Measurements from ENCODE around the gene FKBP1A. TPM values are rescaled to one million over a fixed set of nuclear protein-coding genes. Genes with fewer than 3 reads are reported as not detected.

Gene FKBP1A
- total and polyA plus RNA-seq, 7 donors: 71.7 to 515 (median 118) TPM

DNA sequence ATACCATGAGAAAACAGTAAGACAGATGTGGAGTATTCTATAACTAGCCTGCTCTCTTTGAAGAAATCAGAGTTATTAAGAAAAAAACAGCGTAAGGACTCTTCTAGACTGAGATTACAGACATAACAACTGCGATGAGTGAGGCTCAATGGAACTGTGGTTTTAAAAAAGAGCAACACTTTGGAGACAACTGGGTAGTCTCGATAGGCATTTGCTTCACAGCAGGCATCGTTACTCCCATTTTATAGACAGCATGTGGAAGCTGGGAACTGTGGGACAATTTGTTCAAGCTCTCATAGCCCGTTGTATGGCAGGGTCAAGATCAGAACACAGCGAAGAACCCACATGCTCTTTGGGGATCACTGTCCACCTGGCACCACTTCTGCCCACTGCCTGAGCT, 4.6 kb downstream of the FKBP1A start:
- Histone ChIP-seq H3K4me1 (peaks cover 0 to 66% (median 47%) of the 10 kb centered on the region in 4 donors), H3K36me3 (no peaks in the 10 kb centered on the region), H3K27me3 (no peaks in the 10 kb centered on the region), H3K9me3 (no peaks in the 10 kb centered on the region), H3K4me3 (no peak overlapping the region), H3K27ac (peak overlapping the region in 3 of 4 donors; percentile 22 to 82 (median 55))
- 50 to 60% methylated on average over 6 of the region's 6 CpGs for WGBS, 2 donors
- intact Hi-C loops (cut with DNase I): no loop called here
- TF ChIP-seq, protein P1, sequence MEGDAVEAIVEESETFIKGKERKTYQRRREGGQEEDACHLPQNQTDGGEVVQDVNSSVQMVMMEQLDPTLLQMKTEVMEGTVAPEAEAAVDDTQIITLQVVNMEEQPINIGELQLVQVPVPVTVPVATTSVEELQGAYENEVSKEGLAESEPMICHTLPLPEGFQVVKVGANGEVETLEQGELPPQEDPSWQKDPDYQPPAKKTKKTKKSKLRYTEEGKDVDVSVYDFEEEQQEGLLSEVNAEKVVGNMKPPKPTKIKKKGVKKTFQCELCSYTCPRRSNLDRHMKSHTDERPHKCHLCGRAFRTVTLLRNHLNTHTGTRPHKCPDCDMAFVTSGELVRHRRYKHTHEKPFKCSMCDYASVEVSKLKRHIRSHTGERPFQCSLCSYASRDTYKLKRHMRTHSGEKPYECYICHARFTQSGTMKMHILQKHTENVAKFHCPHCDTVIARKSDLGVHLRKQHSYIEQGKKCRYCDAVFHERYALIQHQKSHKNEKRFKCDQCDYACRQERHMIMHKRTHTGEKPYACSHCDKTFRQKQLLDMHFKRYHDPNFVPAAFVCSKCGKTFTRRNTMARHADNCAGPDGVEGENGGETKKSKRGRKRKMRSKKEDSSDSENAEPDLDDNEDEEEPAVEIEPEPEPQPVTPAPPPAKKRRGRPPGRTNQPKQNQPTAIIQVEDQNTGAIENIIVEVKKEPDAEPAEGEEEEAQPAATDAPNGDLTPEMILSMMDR (IDR thresholded peaks at IDR 0.05): no peak
- no peak for TF ChIP-seq POLR2A (IDR thresholded peaks at IDR 0.05)
- TF ChIP-seq EP300 (IDR thresholded peaks at IDR 0.05): no peak
- TF ChIP-seq POLR2AphosphoS5 (IDR thresholded peaks at IDR 0.05): no peak
- DNase-seq: no peak

DNA sequence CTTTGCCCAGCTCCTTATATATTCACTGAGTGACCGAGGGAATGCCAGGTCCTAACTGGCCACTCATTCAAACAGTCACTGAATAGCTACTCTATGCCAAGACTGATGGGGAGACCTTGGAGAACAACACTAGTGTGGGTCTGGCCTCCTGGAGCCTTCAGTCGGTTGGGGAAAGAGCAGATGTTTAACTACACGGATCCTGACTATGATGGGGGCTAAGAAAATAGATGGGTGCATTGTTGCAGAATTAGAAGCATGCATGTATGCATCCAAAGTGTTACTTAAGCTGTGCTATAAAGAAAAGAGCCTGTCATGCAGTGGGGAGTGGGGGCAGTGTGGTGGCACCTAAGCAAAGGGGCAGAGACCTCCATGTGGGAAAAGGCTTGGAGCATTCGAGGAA, 6.5 kb downstream of the FKBP1A start:
- peaks cover 0 to 70% (median 57%) of the 10 kb centered on the region in 4 donors for H3K4me1 ChIP-seq
- DNase-seq: no peak
- 93 to 95% methylated on average over 4 of the region's 4 CpGs for WGBS, 2 donors
- H3K9me3 ChIP-seq: no peaks in the 10 kb centered on the region
- TF ChIP-seq EP300 (IDR thresholded peaks at IDR 0.05): no peak
- TF ChIP-seq POLR2A (IDR thresholded peaks at IDR 0.05): no peak
- TF ChIP-seq POLR2AphosphoS5 (IDR thresholded peaks at IDR 0.05): no peak
- intact Hi-C loops (cut with DNase I): no loop called here
- no peak overlapping the region for H3K4me3 ChIP-seq
- H3K27me3 ChIP-seq: no peaks in the 10 kb centered on the region
- H3K27ac ChIP-seq: no peak overlapping the region
- H3K36me3 ChIP-seq: no peaks in the 10 kb centered on the region

DNA sequence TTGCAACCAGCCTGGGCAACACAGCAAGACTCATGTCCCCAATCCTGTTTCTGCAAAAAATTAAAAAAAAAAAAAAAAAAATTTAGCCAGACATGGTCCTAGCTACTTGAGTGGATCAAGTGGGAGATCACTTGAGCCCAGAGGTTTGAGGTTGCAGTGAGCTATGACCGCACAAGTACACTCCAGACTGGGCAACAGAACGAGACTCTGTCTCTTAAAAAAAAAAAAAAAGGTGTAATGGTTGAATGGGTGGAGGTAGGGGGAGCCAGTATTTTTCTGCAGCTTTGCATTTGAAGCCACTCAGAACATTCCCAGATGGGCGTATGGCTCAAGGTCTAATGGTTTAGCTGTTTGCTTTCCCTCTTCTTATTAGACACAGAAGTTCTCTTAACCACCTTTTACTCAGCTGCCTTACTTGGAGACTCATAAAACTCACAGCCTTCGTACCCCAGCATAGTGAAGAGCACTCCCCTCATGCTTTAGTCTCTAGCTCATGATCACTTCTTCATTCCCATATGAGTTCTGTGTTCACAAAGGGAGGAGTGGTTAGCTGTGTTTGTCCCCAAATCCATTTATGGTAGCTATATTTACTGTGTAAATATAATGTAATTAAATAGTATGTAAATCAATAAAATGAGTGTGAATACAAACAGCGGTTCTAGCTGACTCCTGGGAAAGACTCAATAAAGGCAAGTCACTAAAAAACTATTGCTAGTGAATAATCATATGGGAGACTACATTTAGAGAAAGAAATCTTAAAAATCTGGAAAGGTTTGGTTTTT, 9.0 kb downstream of the FKBP1A start:
- peaks cover 0 to 69% (median 50%) of the 10 kb centered on the region in 4 donors for H3K4me1 ChIP-seq
- H3K36me3 ChIP-seq: no peaks in the 10 kb centered on the region
- no peak overlapping the region for H3K4me3 ChIP-seq
- intact Hi-C loops (cut with DNase I): loop anchor here (2.0 kb wide), 1 partner anchor 57 kb away; no protein-coding TSS in a partner anchor
- DNase-seq: no peak
- H3K27ac ChIP-seq: peak overlapping the region in 2 of 4 donors; percentile 58 to 67
- H3K27me3 ChIP-seq: no peaks in the 10 kb centered on the region
- TF ChIP-seq EP300 (IDR thresholded peaks at IDR 0.05) (no peak), POLR2A (IDR thresholded peaks at IDR 0.05) (no peak), POLR2AphosphoS5 (IDR thresholded peaks at IDR 0.05) (no peak)
- TF ChIP-seq, protein P1 (IDR thresholded peaks at IDR 0.05): no peak
- 18 to 63% methylated on average over 5 of the region's 5 CpGs for WGBS, 2 donors
- H3K9me3 ChIP-seq: no peaks in the 10 kb centered on the region

DNA sequence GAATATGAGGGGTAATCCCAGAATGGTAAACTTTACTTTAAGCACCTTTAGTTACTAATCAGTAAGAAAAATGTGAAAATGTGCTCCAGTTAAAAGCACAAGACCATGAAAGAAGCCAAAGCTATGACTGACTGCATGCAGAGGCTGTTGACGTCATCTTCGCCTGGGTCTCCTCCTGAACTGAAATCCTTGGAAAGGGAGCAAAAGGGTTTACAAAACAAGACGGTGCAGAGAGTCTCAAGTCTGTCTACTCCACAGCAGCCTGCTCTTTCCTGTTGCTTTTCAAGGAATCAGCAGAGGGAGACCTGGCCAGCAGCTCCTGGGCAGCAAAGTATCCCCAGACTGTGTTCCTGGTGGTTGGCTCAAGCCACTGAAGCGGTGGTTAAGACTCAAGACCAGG, 10.2 kb downstream of the FKBP1A start:
- no peaks in the 10 kb centered on the region for H3K36me3 ChIP-seq
- intact Hi-C loops (cut with DNase I): loop anchor here (2.0 kb wide), 1 partner anchor 56 kb away; no protein-coding TSS in a partner anchor
- peak in 1 of 4 donors; percentile 14 for TF ChIP-seq POLR2AphosphoS5 (IDR thresholded peaks at IDR 0.05)
- no peak for TF ChIP-seq EP300 (IDR thresholded peaks at IDR 0.05)
- peaks cover 0 to 72% (median 46%) of the 10 kb centered on the region in 4 donors for H3K4me1 ChIP-seq
- H3K27me3 ChIP-seq: no peaks in the 10 kb centered on the region
- 81 to 84% methylated on average over 4 of the region's 4 CpGs for WGBS, 2 donors
- DNase-seq: peak; percentile 73
- no peak overlapping the region for H3K4me3 ChIP-seq
- H3K27ac ChIP-seq: peak overlapping the region; percentile 46 to 67 (median 58)
- H3K9me3 ChIP-seq: no peaks in the 10 kb centered on the region

DNA sequence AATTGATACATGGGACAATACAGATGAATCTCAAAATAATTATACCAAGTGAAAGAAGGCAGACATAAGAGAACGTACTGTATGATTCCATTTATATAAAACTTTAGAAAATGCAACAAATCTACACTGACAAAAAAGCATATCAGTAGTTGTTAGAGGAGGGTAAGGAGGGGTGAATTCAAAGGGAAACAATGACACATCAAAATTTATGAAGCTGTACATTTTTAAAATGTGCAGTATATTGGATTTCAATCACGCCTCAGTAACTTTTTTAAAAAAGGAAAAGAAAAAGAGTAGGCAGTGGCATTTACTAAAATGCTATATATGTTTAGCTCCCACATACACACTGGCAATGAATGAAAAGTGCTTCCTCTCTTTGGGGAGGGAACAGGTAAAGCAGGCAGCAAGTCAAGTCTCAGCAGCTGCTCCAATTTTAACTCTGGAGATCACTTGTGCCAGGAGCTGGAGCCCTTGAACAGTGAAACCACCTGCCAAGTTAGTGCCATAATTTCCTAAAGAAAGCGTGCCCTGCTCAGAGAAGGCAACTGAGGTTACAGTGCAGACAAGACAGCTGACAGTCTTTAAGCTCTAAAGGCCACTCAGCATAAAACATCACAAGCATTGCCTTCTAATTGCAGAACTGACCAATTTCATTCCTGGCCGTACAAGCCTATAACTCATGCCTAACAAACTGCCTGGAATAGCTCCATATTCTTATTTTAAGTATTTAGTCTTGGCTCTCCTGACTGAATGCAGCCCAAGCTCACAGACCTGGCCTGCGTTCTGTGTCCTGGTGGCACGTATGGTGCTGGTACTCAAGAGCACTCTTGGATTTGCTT, 10.9 kb downstream of the FKBP1A start:
- no peaks in the 10 kb centered on the region for H3K9me3 ChIP-seq
- no peak for DNase-seq
- H3K36me3 ChIP-seq: no peaks in the 10 kb centered on the region
- peaks cover 0 to 72% (median 52%) of the 10 kb centered on the region in 4 donors for H3K4me1 ChIP-seq
- WGBS, 2 donors: 58 to 70% methylated on average over 6 of the region's 6 CpGs
- no peak overlapping the region for H3K4me3 ChIP-seq
- H3K27ac ChIP-seq: peak overlapping the region; percentile 46 to 67 (median 58)
- intact Hi-C loops (cut with DNase I): loop anchor here (2.0 kb wide), 1 partner anchor 55 kb away; no protein-coding TSS in a partner anchor
- TF ChIP-seq POLR2A (IDR thresholded peaks at IDR 0.05) (no peak), POLR2AphosphoS5 (IDR thresholded peaks at IDR 0.05) (peak in 2 of 4 donors; percentile 37 to 66), EP300 (IDR thresholded peaks at IDR 0.05) (no peak)
- TF ChIP-seq, protein P1 (IDR thresholded peaks at IDR 0.05): no peak
- no peaks in the 10 kb centered on the region for H3K27me3 ChIP-seq

Data from sigmoid colon (tissue), 7 donors.